GM18519 (cell line): ENCODE results near the gene SORCS2.

Source experiments
- ATAC-seq: cut with Tn5 transposase; IDR thresholded peaks from one replicate; pipeline ENCODE4 v1.9.1; 2021; ENCODE audit warnings: mild to moderate bottlenecking, moderate library complexity; ENCODE audit not compliant: unreplicated experiment, low FRiP score

SORCS2 gene

GRCh38 chr4:7510538-7510937 is 318.2 kb downstream of the SORCS2 start:
- no peak for ATAC-seq

GRCh38 chr4:7511525-7511924 is 319.2 kb downstream of the SORCS2 start:
- no peak for ATAC-seq

GRCh38 chr4:7512428-7512827 is 320.1 kb downstream of the SORCS2 start:
- no peak for ATAC-seq

GRCh38 chr4:7512946-7513345 is 320.6 kb downstream of the SORCS2 start:
- ATAC-seq = no peak

GRCh38 chr4:7513671-7514070 is 321.3 kb downstream of the SORCS2 start:
- ATAC-seq = no peak

- ATAC-seq = no peak
Observed at GRCh38 chr4:7514281-7514680, 321.9 kb downstream of the SORCS2 start.

GRCh38 chr4:7514789-7515188 is 322.5 kb downstream of the SORCS2 start:
- no peak for ATAC-seq

- ATAC-seq = no peak
Observed at GRCh38 chr4:7515390-7515902, 323.1 kb downstream of the SORCS2 start.

GRCh38 chr4:7516096-7516772 is 323.9 kb downstream of the SORCS2 start:
- ATAC-seq = no peak

GRCh38 chr4:7516773-7517144 is 324.4 kb downstream of the SORCS2 start:
- no peak for ATAC-seq

- ATAC-seq = no peak
Observed at GRCh38 chr4:7518871-7519637, 326.7 kb downstream of the SORCS2 start.

GRCh38 chr4:7519638-7520376 is 327.5 kb downstream of the SORCS2 start:
- ATAC-seq = no peak

GRCh38 chr4:7521666-7522065 is 329.3 kb downstream of the SORCS2 start:
- ATAC-seq = no peak

GRCh38 chr4:7522452-7523220 is 330.3 kb downstream of the SORCS2 start:
- ATAC-seq = no peak

- no peak for ATAC-seq
Observed at GRCh38 chr4:7523526-7523925, 331.2 kb downstream of the SORCS2 start.

- ATAC-seq = no peak
Observed at GRCh38 chr4:7524064-7524682, 331.8 kb downstream of the SORCS2 start.

GRCh38 chr4:7524843-7525242 is 332.5 kb downstream of the SORCS2 start:
- ATAC-seq = no peak

GRCh38 chr4:7526491-7526890 is 334.2 kb downstream of the SORCS2 start:
- ATAC-seq = no peak

- ATAC-seq = no peak
Observed at GRCh38 chr4:7526929-7527535, 334.7 kb downstream of the SORCS2 start.
